GM12801 (cell line): ENCODE data around the gene P2RY2.

Source experiments
- CTCF ChIP-seq: IDR thresholded peaks from one replicate; pipeline ENCODE4 v1.5.1; 2011; ENCODE audit warnings: control low read depth; ENCODE audit not compliant: insufficient read length; ENCODE audit errors: extremely low read depth

The P2RY2 gene

GRCh38 chr11:73226297-73227006 is 8.4 kb downstream of the P2RY2 start:
- no peak for TF ChIP-seq CTCF

- TF ChIP-seq CTCF, result no peak
Measured at GRCh38 chr11:73227571-73228211, 9.6 kb downstream of the P2RY2 start.

- TF ChIP-seq CTCF, result no peak
Measured at GRCh38 chr11:73228268-73229134, 10.4 kb downstream of the P2RY2 start.

DNA sequence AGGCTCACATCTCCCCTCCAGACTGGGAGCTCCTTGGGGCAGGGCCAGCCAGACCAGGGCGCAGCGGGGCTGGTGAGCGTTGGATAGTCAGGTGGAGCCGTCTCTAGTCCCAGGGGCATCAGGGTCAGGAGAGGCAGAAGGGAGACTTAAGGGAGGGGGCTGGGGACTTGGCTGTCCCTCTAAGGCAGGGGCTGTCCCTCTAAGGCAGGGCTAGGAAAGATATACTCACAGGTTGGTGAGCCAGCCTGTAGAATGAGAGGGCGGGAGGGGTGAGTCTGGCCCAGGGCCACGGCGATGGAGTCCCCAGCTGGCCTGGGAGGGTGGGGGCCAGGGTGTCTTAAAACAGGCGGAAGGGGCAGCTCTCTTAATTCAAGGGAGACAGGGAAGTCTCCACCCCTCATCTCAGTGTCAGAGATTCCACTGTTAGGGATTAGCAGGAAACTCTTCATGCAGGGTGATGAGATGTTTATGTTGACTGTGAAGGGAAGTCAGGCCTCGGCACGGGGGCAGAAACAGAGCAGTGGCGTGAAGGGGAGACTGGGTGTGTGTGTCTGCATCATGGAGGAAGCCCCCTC is 11.3 kb downstream of the P2RY2 start:
- no peak for TF ChIP-seq CTCF

DNA sequence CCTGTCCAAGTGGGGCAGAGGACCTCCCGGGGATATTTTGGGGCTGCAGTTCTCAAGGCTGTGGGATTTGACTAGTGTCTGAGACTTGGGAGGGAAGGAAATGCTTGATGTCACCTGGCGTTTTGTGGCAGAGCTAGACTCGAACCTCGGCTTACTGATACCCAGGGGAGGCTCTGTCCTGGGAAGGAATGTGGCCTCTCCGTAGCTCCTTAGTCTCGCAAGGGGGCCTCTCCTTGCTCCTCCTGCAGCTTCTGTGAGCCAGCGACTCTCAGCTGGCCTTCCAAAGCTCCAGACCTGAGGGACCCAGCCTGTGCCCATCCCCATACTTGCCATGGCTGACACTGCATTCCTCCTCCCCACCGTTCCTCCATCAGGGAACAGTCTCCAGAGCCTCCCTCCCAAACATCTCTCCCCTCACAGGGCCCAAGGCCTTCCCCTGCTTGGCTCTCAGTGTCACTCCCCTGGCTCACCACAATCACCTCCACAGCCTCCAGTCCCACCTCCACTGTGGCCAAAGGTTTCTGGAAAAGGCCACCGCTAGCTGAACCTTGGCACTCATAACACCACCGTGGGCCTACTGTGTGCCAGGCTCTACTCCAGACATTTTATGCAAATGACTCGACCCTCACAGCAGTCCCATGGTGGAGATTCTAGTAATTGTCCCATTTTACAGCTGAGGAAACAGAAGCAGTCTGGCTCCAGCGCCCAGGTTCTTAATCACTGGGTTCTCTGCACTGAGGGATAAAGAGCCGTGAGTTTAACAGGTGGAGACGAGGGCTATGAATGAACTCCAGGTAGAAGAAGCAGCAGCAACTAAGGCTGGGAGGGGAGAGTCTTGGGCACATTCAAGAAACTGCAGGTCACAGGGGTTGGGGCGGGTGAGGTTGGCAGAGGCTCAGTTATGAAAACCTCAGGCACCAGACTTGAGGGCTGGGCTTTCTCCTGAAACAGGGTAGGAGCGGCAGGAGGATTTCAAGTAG is 12.1 kb downstream of the P2RY2 start:
- TF ChIP-seq CTCF, result no peak

DNA sequence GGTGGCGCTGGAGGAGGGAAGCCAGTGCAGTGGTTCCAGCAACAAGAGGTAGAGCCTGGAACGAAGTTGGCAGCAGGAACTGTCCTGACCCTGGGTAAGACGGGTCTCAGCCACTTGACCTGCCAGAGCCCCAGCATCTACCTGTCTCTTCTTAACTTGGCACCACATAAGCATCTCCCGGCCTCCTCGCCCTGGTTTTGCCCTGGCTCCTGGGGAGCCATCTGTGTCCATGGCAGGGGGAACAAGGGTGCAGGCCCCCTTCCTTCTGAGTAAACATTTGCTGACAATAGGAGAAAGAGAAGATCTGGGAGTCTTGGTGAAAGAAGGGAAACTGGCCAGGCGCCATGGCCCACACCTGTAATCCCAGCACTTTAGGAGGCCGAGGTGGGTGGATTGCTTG is 12.8 kb downstream of the P2RY2 start:
- no peak for TF ChIP-seq CTCF
